Fibroblast of skin of scalp (primary cell): ENCODE data around the gene GNAS.
"Not testable (repeated sequence)": the region's sequence is repeated elsewhere in the genome, so short reads cannot be mapped to it uniquely, and the experiment has no call there.

ENCODE experiments used
- DNase-seq: peaks from one replicate; pipeline ENCODE4 v3.0.0-alpha.2; 2013

Gene GNAS

DNA sequence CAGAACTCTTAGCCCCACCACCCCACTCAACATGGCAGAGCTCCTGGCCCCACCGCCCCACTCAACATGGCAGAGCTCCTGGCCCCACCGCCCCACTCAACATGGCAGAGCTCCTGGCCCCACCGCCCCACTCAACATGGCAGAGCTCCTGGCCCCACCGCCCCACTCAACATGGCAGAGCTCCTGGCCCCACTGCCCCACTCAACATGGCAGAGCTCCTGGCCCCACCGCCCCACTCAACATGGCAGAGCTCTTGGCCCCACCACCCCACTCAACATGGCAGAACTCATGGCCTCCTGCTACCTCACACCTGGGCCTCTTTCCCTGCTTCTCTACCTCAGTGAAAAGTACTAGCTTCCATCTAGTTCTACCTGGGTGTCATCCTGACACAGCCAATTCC lies 23.7 kb upstream of the GNAS start:
- not testable (repeated sequence) for DNase-seq

DNA sequence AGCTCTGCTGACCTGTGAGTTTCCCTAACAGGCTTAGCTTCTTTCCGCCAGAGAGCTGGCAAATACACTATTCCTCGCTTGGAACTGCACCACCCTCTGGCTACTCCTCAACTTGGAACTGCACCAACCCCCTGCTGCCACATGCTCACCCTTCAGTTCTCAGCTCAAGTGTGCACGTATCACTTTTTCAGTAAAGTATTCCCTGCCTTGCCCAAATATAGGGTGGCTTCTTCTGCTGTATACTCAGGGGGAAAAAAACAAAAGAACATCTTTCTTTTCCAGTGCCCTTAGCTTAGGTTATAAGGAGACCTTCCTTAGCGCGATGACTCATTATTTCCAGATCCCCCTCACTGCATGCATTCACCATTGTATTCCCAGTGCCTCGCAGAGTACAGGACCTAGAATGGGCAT lies 23.0 kb upstream of the GNAS start:
- DNase-seq = peak; percentile 18

DNA sequence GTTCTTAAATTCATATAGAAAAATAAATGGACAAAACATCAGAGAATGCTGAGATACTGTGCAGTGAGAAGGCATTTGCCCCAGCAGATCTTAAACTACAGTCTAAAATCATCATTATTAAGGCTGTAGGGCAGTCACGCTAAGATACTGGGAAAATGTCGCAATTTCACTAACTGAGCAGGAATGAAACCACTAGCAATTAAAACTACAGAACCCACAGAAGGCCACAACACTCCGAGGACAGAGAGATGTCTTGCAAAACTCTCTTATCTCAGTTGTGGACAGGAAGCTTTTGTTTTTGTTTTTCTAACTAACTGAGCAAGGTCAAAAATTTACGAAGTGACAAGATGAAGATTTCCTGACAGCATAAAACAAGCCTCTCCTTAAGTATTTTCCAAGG lies 20.1 kb upstream of the GNAS start:
- DNase-seq = no peak

DNA sequence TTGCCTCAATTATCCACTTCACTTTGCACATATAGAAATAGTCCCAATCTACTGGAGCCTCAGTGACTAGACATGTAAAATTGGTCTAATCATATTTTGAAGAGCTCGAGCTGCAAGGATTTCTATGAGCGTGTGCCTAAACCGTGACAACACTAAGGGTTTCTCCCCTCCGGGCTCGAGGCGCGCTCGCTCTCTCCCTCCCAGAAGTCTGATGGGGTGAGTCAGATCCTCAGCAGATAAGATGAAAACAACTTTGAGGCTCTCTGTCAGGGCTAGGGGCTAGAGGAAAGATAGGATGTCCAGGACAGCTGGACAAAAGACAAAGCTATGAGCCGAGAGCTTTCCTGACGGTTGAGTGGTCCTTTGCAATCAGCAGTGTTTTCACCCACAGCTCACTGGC lies 18.6 kb upstream of the GNAS start:
- no peak for DNase-seq

DNA sequence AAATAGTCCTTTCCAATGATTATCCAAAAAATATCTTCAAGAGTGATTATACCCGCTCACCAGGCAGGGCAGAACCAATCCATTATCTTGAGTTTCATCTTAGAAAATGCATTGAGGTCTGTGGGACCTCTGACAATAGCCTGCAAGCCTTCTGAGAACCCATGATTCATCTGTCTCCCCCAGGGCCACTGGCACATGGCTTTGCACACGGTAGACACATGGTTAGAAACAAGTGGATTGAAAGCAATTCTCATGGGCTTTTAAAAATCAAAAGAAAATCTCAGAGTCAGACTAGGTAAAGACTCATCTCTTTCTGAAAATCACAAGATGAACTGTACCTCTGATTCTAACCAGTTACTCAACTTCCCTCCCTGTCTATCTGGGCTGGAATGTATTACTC lies 17.3 kb upstream of the GNAS start:
- no peak for DNase-seq

DNA sequence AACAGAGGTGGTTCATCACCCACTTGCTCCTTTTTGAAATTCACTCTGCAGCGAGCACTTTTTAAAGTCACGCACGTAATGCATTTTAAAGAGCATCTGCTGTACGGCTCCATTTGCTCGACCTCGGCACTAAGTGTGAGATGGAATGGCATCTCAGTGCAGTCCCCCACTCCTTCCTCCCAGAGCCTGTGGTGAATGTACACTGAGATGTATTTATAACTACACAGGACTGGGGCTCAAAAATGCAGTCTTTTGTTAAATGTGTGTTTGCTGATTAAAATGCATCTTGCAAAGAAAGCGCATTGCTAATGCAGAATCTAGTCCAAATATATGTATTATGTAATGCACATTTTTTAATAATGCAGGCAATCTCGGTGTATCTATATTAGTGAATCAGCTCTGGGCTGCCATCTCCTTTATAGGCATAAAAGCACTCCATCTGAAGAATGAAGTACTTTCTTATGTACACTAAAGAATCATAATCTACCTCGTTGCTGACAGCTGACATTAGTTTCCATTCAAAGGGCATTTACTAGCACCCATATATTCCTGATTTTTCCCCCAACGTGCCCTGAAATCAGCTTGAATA lies 15.8 kb upstream of the GNAS start:
- no peak for DNase-seq

DNA sequence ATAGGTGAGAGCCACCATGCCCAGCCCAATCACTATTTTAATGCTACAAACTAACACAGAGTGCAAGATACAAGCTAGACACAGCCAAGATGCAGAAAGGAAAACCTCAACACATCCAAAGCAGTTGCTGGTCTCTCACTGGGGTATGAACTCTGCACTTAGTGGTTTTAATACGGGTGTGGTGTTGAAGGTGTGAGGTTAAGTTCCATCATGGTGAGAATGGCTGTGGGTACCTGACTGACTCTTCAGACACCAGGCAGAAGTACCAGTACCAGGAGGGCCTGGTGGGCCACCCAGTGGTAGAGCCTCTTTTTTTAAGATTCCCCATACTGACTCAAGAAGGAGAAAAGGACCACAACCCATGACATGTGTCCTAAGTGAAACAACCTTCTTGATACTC lies 14.8 kb upstream of the GNAS start:
- no peak for DNase-seq

DNA sequence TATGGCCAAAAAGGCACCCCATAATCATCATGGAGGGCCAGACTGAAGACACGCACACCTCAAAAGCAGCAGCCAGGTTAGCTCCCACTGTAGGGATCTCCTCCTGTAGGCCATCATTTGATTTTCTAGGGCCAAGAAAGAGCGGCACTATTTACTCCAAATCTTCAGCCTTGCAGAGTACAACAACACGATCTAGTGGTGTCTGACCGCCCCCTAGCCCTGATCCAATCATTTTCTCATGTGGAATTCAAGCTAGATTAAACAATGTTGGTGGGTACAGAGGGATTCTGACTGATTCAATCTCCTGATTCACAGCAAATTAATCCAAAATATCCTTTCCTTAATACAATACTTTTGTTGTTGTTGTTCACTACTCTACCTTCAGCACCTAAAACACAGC lies 14.3 kb upstream of the GNAS start:
- no peak for DNase-seq

DNA sequence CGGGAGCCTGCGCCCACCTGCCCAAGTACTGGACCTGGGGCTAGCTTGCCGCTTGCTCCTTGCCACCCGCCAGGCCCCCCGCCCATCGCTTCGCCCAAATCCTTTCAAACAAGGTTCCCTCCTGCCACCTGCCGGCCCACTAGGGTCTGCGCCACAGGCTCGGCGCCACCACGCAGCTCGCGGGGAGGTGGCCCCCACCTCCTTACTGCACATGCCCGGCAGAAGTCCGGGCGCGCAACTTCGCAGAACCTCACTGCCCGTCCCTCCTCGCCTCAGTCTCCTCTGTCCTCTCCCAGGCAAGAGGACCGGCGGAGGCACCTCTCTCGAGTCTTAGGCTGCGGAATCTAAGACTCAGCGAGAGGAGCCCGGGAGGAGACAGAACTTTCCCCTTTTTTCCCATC lies 13.0 kb upstream of the GNAS start:
- DNase-seq = peak; percentile 29

DNA sequence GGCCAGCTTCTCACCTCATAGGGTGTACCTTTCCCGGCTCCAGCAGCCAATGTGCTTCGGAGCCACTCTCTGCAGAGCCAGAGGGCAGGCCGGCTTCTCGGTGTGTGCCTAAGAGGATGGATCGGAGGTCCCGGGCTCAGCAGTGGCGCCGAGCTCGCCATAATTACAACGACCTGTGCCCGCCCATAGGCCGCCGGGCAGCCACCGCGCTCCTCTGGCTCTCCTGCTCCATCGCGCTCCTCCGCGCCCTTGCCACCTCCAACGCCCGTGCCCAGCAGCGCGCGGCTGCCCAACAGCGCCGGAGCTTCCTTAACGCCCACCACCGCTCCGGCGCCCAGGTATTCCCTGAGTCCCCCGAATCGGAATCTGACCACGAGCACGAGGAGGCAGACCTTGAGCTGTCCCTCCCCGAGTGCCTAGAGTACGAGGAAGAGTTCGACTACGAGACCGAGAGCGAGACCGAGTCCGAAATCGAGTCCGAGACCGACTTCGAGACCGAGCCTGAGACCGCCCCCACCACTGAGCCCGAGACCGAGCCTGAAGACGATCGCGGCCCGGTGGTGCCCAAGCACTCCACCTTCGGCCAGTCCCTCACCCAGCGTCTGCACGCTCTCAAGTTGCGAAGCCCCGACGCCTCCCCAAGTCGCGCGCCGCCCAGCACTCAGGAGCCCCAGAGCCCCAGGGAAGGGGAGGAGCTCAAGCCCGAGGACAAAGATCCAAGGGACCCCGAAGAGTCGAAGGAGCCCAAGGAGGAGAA lies 12.3 kb upstream of the GNAS start:
- no peak for DNase-seq

DNA sequence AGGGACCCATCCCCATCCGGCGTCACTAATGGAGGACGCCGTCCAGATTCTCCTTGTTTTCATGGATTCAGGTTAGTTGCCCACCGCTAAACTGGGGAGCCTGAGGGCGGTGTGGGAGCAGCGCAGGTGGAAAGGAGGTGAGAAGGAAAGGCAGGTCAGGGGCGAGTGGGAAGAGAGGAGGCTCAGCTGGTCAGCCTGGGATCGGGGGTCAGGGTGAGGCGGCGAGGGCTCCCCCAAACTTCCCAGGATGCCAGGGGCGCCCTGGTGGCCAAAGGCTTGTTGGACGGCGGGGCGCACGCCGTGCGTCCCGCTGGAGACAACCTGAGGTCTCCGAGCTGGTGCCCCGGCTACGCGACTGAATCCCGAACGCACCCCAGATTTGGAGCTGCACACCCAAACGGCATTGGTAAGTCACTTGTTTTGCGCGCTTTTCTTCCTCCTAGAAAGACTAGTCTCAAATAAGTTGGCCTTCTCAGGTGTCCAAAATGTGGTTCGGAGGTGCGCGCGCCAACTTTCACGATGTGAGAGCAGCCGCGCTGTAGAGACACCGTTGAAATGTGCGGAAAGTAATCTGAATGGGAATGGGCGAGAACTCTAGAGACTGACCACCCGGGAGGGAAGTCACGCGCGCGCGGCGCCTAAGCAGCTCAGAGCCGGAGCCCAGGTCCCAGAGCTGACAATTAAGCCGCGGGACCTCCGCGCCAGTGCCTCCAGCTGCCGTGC lies 11.5 kb upstream of the GNAS start:
- no peak for DNase-seq

DNA sequence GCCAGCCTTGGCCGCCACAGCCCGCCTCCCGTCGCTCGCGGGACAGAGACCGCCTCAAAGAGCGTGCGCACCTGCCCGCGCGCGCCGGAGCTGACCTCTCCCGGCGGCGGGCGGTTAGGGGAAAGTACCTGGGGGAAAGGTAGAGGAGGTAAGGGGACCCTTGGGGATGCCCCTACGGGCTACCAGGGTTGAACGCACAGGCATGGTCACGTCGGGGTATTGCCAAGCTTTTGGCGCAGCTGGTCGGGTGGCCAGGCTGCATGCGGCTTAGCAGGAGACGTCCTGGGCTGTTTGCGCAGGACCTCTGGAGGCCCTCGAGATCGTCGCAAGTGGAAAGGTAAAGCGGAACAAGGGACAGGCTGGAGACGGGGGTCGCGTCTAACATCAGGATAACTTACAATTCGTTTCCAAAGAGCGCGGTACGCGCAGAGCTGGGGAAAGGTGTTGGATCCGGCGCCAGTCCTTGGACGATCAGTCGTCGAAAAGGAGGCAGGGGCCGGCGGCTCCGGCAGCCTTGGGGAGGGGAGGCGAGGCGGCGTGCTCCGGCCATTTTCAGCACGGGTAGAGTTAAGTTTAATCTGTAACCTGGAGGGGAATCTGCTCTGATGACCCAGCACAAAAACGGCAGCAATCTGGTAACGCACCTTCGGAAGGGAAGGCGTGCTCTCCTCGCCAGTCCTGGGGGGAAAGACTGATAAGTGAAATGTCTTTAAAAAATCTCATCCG lies 10.8 kb upstream of the GNAS start:
- no peak for DNase-seq

DNA sequence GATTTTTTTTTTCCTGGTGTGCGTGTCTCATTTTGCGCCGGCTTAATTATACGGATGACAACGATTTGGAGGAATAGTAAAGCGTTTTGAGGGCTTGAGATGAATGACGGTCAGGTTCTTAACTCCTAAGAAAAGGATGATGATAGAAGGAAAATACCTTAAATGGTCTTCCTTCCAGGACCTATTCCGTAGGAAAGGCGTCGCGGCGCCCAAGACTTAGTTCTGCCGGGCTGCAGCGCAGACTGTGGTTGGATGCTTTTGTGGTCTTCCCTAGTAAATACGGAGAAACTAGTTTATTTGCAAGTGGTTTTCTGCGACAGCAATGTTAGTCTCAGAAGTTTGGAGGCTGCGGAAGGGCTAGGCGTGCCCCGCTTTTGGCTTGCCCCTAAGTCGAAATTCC lies 10.2 kb upstream of the GNAS start:
- no peak for DNase-seq

DNA sequence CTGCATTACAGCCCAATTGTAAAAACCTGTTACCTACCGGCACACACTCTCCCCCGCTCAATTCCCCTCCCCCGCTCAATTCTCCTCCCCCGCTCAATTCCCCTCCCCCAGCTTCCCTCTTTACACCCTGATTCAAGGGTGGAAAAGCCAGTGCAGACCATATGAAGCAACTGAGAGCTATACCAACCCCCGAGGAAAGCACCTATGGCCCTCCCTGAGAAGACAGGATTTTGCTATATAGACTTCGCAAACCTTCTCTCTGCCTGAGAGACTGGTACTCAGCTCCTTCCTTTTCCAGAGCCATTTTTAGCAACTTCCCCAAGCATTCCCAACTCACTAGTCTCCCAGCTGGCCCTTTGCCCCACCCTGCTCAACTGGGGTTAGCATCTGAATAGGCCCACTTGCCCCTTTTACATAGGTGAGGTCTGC lies 9.4 kb upstream of the GNAS start:
- no peak for DNase-seq

DNA sequence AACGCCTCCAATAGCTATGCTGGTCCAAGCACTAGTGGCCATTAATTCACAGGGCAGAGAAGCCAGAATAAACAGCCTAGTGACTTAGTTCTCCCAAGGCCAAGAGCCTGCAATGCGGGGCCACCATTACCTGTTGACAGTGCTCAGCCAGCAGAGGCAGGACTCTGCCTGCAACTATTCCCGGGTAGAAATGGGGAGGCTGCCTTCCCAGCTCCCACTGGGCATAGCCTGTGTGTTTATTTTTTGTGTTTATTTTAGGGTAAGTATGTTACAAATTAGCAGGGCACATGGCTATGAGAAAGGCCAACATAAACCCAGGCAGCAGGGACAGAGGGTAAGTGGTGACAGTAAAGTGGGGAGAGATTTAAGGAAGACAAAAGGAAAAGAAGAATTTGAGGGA lies 6.8 kb upstream of the GNAS start:
- DNase-seq = no peak

DNA sequence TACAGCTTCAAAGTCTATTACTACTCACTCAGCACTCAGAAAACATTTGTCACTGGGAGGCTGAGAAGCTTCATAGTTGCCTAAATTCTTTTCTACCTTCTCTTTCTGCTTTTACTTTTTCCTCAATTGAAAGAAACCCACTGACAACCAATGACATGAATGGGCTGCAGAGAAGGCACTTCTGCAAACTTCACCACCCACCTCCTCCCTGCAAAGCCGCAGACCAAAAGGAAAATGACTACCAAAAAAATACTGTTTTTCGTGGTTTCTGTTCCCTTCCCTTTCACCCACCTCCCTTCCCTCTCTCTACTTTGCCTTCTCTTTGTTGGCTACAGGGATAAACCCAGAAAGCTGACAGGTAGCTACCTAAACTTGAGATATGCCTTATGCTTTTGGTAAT lies 5.1 kb upstream of the GNAS start:
- no peak for DNase-seq

DNA sequence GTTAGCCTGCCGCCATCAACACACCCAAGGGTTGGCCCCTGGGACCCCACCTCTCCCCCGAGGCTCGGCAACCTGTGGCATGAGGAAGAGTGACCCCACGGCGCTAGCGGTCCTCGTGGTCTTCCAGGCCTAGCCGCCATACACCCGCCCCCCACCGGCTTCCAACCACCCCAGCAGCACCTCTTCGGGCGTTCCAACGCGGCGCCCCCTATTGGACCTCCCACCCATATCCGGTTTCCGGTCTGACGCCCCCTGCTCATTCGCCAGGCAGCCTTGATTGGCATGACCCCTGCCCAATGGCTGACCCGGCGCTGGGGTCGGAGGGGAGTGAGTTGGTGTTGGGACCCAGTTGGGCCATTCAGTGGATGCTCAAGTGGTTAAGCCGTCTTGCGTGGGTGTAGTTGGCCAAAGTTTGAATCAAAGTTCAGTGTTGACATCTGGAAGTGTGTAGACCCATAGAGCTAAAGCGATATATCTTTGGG lies 1.8 kb upstream of the GNAS start, which contains the start of gene GNAS-AS1:
Gene GNAS-AS1 (minus strand): TSS at position 210 of the 482 bp plus-strand sequence.
- peak; percentile 95 for DNase-seq

DNA sequence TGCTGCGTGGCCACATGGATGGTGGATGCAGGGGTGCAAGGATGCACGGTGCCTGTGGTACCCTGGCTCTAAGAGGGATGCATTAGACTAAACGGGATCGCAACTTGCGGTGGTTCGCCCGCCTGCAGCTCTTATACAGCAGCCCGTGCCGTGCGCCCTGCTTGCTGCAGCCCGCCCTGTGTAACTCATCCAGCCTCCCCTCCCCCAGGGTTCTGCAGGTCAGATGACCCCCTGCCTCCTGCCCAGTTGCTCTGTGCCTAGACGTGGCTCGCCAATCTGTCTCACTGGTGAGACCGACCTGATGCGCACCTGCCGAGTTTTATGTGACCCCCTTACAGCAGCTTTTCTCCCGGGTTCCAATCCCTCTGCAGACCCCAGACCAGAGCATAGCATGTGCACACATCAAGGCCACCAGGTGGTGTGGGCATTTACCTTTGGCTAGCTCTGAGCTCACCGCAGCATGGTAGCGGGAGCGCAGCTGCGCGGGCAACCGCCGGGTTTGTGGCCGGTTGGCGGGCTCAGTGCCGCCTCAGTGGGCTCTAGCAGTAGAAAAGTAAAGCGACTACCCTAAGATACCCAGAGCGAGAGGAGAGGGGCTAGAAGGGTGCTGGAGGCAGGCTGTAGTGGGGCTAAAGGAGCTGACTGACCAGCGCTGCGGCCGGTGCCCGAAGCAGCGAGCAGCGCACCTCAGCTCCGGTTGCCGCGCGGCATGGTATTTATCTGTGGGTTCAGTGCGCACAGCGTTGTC lies 1.1 kb upstream of the GNAS start:
- no peak for DNase-seq

DNA sequence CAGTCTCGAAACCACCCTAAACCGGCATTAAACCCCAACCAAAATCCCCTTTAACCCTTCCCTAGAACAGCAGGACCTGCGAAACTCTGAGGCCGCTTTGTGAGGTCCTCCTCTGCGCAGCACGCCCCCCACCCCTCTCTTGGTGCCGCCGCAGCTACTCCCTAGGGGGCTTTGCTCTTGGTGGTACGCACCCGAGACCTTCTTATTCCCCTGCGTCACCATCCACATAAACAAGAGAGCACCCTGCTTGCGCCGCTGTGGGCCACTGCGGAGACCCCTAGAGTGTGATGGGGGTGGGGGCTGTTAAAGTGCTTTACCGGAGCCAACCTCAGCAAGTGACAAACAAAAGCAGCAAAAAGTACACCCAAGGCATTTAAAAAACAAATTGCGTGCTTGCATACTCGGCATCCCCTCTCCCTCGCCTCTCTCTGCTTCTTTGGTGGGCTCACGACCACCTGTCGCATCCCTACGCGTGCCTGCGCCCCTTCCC lies 502 bp upstream of the GNAS start:
- DNase-seq = no peak

DNA sequence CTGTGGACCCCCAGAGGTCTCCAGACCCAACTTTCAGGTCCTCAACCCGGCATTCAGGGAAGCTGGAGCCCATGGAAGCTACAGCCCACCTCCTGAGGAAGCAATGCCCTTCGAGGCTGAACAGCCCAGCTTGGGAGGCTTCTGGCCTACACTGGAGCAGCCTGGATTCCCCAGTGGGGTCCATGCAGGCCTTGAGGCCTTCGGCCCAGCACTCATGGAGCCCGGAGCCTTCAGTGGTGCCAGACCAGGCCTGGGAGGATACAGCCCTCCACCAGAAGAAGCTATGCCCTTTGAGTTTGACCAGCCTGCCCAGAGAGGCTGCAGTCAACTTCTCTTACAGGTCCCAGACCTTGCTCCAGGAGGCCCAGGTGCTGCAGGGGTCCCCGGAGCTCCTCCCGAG lies 950 bp downstream of the GNAS start:
- no peak for DNase-seq

DNA sequence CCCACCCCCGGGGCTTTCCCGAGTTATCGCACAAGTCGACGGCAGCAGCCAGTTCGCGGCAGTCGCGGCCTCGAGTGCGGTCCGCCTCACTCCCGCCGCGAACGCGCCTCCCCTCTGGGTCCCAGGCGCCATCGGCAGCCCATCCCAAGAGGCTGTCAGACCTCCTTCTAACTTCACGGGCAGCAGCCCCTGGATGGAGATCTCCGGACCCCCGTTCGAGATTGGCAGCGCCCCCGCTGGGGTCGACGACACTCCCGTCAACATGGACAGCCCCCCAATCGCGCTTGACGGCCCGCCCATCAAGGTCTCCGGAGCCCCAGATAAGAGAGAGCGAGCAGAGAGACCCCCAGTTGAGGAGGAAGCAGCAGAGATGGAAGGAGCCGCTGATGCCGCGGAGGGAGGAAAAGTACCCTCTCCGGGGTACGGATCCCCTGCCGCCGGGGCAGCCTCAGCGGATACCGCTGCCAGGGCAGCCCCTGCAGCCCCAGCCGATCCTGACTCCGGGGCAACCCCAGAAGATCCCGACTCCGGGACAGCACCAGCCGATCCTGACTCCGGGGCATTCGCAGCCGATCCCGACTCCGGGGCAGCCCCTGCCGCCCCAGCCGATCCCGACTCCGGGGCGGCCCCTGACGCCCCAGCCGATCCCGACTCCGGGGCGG lies 1.6 kb downstream of the GNAS start:
- no peak for DNase-seq
